Measurements from ENCODE around the gene EGF.

DNA sequence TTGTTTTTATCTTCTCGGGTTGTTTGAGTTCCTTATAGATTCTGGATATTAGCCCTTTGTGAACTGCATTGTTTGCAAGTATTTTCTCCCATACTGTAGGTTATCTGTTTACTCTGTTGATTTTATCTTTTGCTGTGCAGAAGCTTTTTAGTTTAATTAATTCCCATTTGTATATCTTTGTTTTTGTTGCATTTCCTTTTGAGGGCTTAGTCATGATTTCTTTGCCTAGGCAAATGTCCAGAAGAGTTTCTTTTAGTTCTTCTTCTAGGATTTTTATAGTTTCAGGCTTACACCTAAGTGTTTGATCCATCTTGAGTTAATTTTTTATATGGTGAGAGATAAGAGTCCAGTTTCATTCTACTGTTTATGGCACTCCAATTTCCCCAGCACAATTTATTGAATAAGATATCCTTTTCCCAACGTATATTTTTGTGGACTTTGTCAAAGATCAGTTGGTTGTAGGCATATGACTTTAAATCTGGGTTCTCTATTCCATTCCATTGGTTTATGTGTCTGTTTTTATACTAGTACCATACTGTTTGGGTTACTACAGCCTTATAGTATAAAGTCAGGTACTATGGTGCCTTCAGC lies 54.3 kb downstream of the EGF start:
- TF ChIP-seq POLR2A (IDR thresholded peaks at IDR 0.05), result no peak
- TF ChIP-seq, protein P1, sequence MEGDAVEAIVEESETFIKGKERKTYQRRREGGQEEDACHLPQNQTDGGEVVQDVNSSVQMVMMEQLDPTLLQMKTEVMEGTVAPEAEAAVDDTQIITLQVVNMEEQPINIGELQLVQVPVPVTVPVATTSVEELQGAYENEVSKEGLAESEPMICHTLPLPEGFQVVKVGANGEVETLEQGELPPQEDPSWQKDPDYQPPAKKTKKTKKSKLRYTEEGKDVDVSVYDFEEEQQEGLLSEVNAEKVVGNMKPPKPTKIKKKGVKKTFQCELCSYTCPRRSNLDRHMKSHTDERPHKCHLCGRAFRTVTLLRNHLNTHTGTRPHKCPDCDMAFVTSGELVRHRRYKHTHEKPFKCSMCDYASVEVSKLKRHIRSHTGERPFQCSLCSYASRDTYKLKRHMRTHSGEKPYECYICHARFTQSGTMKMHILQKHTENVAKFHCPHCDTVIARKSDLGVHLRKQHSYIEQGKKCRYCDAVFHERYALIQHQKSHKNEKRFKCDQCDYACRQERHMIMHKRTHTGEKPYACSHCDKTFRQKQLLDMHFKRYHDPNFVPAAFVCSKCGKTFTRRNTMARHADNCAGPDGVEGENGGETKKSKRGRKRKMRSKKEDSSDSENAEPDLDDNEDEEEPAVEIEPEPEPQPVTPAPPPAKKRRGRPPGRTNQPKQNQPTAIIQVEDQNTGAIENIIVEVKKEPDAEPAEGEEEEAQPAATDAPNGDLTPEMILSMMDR (IDR thresholded peaks at IDR 0.05), result no peak

Measured in testis (tissue), 2 donors.